Ascending aorta (tissue), 2 donors: Measurements from ENCODE around the gene ZCCHC14. TPM values are rescaled to one million over a fixed set of nuclear protein-coding genes. Genes with fewer than 3 reads are reported as not detected.

ENCODE experiments used
- DNase-seq, 2 donors: peaks; one replicate each; pipeline ENCODE4 v3.0.0-alpha.2; 2019; ENCODE audit warnings: low spot score in 2 of 2
- H3K27ac ChIP-seq, 2 donors: fragments of 200-600 bp; sonication (generic); one replicate each; pipeline ENCODE4 v1.5.1; 2016 to 2017; ENCODE audit warnings: mild to moderate bottlenecking in 1 of 2
- H3K27me3 ChIP-seq: fragments of 200-600 bp; sonication (generic); one replicate; pipeline ENCODE4 v1.5.1; 2017
- H3K36me3 ChIP-seq, 2 donors: fragments of 200-600 bp; sonication (generic); one replicate each; pipeline ENCODE4 v1.5.1; 2016
- H3K4me1 ChIP-seq, 2 donors: fragments of 200-600 bp; sonication (generic); one replicate each; pipeline ENCODE4 v1.5.1; 2016 to 2017; ENCODE audit warnings: mild to moderate bottlenecking in 1 of 2
- H3K4me3 ChIP-seq, 2 donors: fragments of 200-600 bp; sonication (generic); one replicate each; pipeline ENCODE4 v1.5.1; 2016 to 2017; ENCODE audit warnings: mild to moderate bottlenecking in 1 of 2
- H3K9me3 ChIP-seq, 2 donors: fragments of 200-600 bp; sonication (generic); one replicate each; pipeline ENCODE4 v1.5.1; 2016
- CTCF ChIP-seq, 3 experiments: fragments of 200-600 bp in 2 of 3; fragments of 450-650 bp in 1 of 3; sonication (generic) in 2 of 3; IDR thresholded peaks; one replicate each; pipeline ENCODE4 v1.5.1; 2016 to 2019; ENCODE audit warnings: antibody characterized with exemption in 3 of 3, mild to moderate bottlenecking in 1 of 3, moderate library complexity in 1 of 3
- intact Hi-C: fragments of 100-400 bp; cut with DNase I; formaldehyde crosslinking; loops from one replicate; pipeline ENCODE4 v1.15.1; 2023
- total RNA-seq: library from RNA; depleted of rRNA; stranded (reverse); fragments of >200 nt; gene quantifications from one replicate; pipeline ENCODE4 v1.1.0, GENCODE V29; 2016

The ZCCHC14 gene
- total RNA-seq, 1 donor from 2014 or later: 131 TPM

DNA sequence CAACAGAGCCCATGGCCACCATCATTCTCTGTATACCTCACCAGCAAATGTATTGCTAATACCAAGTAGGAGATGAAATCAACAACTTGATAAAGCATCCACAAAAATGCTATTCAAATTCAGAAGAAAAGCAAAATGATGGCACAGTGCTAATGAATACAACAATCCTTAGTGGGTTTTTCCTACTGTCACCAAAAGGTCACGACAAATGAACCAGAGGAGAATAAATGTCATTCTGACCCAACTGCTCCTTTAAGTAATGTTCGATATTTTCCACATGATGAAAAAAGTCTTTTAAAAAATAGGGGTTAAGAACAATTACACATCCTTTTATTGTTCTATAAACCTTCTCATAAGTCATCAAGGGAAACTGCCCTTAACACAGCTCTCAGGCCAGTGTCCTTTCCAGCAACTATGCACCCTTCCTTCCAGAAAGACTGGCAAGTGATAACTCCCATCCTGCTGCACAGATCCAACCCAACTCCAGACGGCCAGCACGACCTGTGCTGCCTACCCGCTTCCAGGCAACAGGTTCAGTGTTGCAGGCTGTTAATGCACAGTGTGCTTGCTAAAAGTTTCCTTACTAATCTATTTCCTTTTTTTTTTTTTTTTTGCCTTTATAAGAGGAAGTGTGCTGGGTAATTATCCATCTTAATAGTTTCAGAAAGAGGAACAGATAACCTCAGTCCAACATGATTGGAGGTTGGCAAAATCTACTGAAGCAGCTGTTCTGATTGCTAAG, 124.6 kb downstream of the ZCCHC14 start:
- intact Hi-C loops: no loop called here
- Histone ChIP-seq H3K9me3 (no peaks in the 10 kb centered on the region), H3K4me1 (peaks cover 0 to 8% of the 10 kb centered on the region in 2 donors), H3K4me3 (no peak overlapping the region), H3K27ac (no peak overlapping the region), H3K27me3 (no peaks in the 10 kb centered on the region), H3K36me3 (peaks cover 5 to 11% of the 10 kb centered on the region in 2 donors)
- no peak for TF ChIP-seq CTCF (IDR thresholded peaks at IDR 0.05)
- no peak for DNase-seq

DNA sequence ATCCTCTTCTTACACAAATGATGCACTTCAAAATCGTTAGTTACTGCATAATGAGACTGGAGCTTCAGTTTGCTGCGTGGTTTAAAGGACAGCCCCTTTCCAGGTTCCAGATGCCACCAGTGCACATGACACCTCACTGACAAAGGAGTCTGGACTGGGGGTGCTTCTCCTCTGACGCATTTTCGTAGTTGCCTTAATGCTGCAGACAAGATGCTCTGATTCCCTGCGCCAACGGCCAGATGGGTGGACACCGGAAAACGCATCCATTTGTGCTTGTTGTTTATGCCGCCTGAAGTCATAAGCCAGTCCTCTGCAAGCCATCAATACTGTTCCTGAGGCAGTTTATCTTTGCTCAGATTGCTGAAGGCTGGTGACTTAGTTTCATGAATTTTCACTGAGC, 125.3 kb downstream of the ZCCHC14 start:
- no peaks in the 10 kb centered on the region for H3K9me3 ChIP-seq
- H3K27me3 ChIP-seq: no peaks in the 10 kb centered on the region
- no peak for TF ChIP-seq CTCF (IDR thresholded peaks at IDR 0.05)
- intact Hi-C loops: no loop called here
- DNase-seq: no peak
- no peak overlapping the region for H3K4me3 ChIP-seq
- peaks cover 5 to 11% of the 10 kb centered on the region in 2 donors for H3K36me3 ChIP-seq
- no peak overlapping the region for H3K27ac ChIP-seq
- peaks cover 0 to 8% of the 10 kb centered on the region in 2 donors for H3K4me1 ChIP-seq

- TF ChIP-seq CTCF (IDR thresholded peaks at IDR 0.05): no peak
- DNase-seq: no peak
- no peaks in the 10 kb centered on the region for H3K9me3 ChIP-seq
- H3K27me3 ChIP-seq: no peaks in the 10 kb centered on the region
- H3K4me3 ChIP-seq: no peak overlapping the region
- peaks cover 6 to 13% of the 10 kb centered on the region in 2 donors for H3K36me3 ChIP-seq
- intact Hi-C loops: no loop called here
- peaks cover 0 to 8% of the 10 kb centered on the region in 2 donors for H3K4me1 ChIP-seq
- H3K27ac ChIP-seq: no peak overlapping the region
These were observed 125.9 kb downstream of the ZCCHC14 start for GRCh38 chr16:87366930-87367329.

DNA sequence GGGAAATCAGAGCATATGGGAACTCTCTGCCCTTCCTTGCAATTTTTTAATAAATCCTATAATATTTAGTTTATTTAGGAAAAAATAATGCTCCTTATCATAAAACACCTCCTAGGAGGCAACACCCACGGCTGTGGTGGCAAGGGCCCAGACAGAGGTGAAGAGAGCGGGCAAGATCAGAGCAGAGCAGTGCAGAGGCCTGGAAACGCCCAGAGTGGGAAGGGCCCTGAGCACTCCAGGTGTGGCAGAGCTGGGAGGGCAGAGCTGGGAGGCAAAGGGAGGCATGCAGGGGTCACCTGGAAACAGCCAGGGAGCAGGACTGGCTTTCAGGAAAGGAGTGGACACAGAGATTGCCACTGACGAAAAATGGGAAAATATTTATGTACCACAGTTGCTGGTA, 126.5 kb downstream of the ZCCHC14 start:
- intact Hi-C loops: no loop called here
- no peak for DNase-seq
- Histone ChIP-seq H3K36me3 (peaks cover 10 to 19% of the 10 kb centered on the region in 2 donors), H3K4me3 (no peak overlapping the region), H3K4me1 (peaks cover 0 to 8% of the 10 kb centered on the region in 2 donors), H3K27ac (no peak overlapping the region), H3K27me3 (no peaks in the 10 kb centered on the region), H3K9me3 (no peaks in the 10 kb centered on the region)
- no peak for TF ChIP-seq CTCF (IDR thresholded peaks at IDR 0.05)

GRCh38 chr16:87365021-87365713, 127.7 kb downstream of the ZCCHC14 start:
- H3K4me1 ChIP-seq: peaks cover 0 to 5% of the 10 kb centered on the region in 2 donors
- no peak overlapping the region for H3K27ac ChIP-seq
- no peak for TF ChIP-seq CTCF (IDR thresholded peaks at IDR 0.05)
- H3K27me3 ChIP-seq: no peaks in the 10 kb centered on the region
- H3K36me3 ChIP-seq: peaks cover 11 to 23% of the 10 kb centered on the region in 2 donors
- no peaks in the 10 kb centered on the region for H3K9me3 ChIP-seq
- DNase-seq: no peak
- intact Hi-C loops: no loop called here
- no peak overlapping the region for H3K4me3 ChIP-seq
